ENCODE measurements around the gene BAD. TPM values are rescaled to one million over a fixed set of nuclear protein-coding genes. Genes with fewer than 3 reads are reported as not detected.

BAD gene
- total RNA-seq, 1 donor from 2014 or later, result 36.1 TPM

Other genes starting within 250 kb of the BAD start
- gene FLRT1, start 248.7 kb downstream of the BAD start, total RNA-seq, result not detected in 2 replicates
- 11.1 and 11.4 TPM in 2 replicates for gene MACROD1, start 118.6 kb downstream of the BAD start, total RNA-seq
- gene STIP1, start 98.5 kb downstream of the BAD start, total RNA-seq, result 267 and 285 TPM in 2 replicates
- 210 and 211 TPM in 2 replicates for gene FERMT3, start 77.9 kb downstream of the BAD start, total RNA-seq
- 23.0 and 29.5 TPM in 2 replicates for gene TRPT1, start 58.5 kb downstream of the BAD start, total RNA-seq
- 77.2 and 79.8 TPM in 2 replicates for gene NUDT22, start 58.4 kb downstream of the BAD start, total RNA-seq
- 27.5 and 29.9 TPM in 2 replicates for gene DNAJC4, start 54.1 kb downstream of the BAD start, total RNA-seq
- 59.8 and 60.4 TPM in 2 replicates for gene VEGFB, start 50.1 kb downstream of the BAD start, total RNA-seq
- gene FKBP2, start 43.6 kb downstream of the BAD start, total RNA-seq, result 36.6 and 40.3 TPM in 2 replicates
- gene PPP1R14B, start 37.7 kb downstream of the BAD start, total RNA-seq, result 141 and 144 TPM in 2 replicates
- gene PLCB3, start 33.1 kb downstream of the BAD start, total RNA-seq, result 12.7 TPM in 2 replicates
- 34.8 and 36.5 TPM in 2 replicates for gene GPR137, start 1.2 kb upstream of the BAD start, total RNA-seq
- gene KCNK4, start 6.6 kb upstream of the BAD start, total RNA-seq, result not detected in 2 replicates
- not detected in 2 replicates for gene CATSPERZ, start 15.7 kb upstream of the BAD start, total RNA-seq
- gene ESRRA, start 20.9 kb upstream of the BAD start, total RNA-seq, result 40.9 and 47.6 TPM in 2 replicates
- gene TRMT112, start 32.9 kb upstream of the BAD start, total RNA-seq, result 212 and 218 TPM in 2 replicates
- 114 and 119 TPM in 2 replicates for gene PRDX5, start 33.5 kb upstream of the BAD start, total RNA-seq
- gene CCDC88B, start 55.5 kb upstream of the BAD start, total RNA-seq, result 132 and 135 TPM in 2 replicates
- gene RPS6KA4, start 74.5 kb upstream of the BAD start, total RNA-seq, result 39.3 and 42.0 TPM in 2 replicates